Heart left ventricle (tissue), 16 donors: ENCODE results near the gene APLP2. TPM values are rescaled to one million over a fixed set of nuclear protein-coding genes. Genes with fewer than 3 reads are reported as not detected.
"Not testable (repeated sequence)": the region's sequence is repeated elsewhere in the genome, so short reads cannot be mapped to it uniquely, and the experiment has no call there.

Experiments used
- ATAC-seq, 4 donors: fragments of 200-7000 bp; cut with Tn5 transposase; one replicate each; pipeline ENCODE4 v1.9.1; 2020 to 2022; ENCODE audit warnings: moderate library complexity in 4 of 4, mild to moderate bottlenecking in 3 of 4, moderate number of reproducible peaks in 1 of 4
- DNase-seq, 5 donors: peaks; one replicate each; pipeline ENCODE4 v3.0.0-alpha.2; 2020
- H3K27ac ChIP-seq, 12 donors: fragments of 200-600 bp; sonication (generic) in 4 of 12; one replicate each; pipeline versions ENCODE4 v1.5.0 to v1.8.0; 2016 to 2022; ENCODE audit warnings: mild to moderate bottlenecking in 2 of 12
- H3K27me3 ChIP-seq, 9 donors: fragments of 200-600 bp; sonication (generic) in 2 of 9; one replicate each; pipeline versions ENCODE4 v1.5.1 to v1.8.0; 2016 to 2022; ENCODE audit warnings: mild to moderate bottlenecking in 3 of 9
- H3K36me3 ChIP-seq, 9 donors: fragments of 200-600 bp; sonication (generic) in 2 of 9; one replicate each; pipeline versions ENCODE4 v1.5.0 to v1.8.0; 2018 to 2022; ENCODE audit warnings: mild to moderate bottlenecking in 2 of 9
- H3K4me1 ChIP-seq, 12 donors: fragments of 200-600 bp; sonication (generic) in 4 of 12; one replicate each; pipeline versions ENCODE4 v1.5.0 to v1.8.0; 2016 to 2022; ENCODE audit warnings: mild to moderate bottlenecking in 3 of 12
- H3K4me3 ChIP-seq, 12 donors: fragments of 200-600 bp; sonication (generic) in 4 of 12; one replicate each; pipeline versions ENCODE4 v1.5.0 to v1.8.0; 2017 to 2022; ENCODE audit warnings: mild to moderate bottlenecking in 9 of 12, moderate library complexity in 4 of 12
- H3K9me3 ChIP-seq, 12 donors: fragments of 200-600 bp; sonication (generic) in 4 of 12; one replicate each; pipeline versions ENCODE4 v1.5.0 to v1.8.0; 2016 to 2022; ENCODE audit warnings: mild to moderate bottlenecking in 1 of 12
- POLR2A ChIP-seq, 2 donors: fragments of 450-650 bp; IDR thresholded peaks; one replicate each; pipeline ENCODE4 v1.6.1; 2017; ENCODE audit warnings: antibody characterized with exemption in 2 of 2, mild to moderate bottlenecking in 2 of 2, moderate library complexity in 2 of 2
- WGBS, 4 donors: extraction: QIAGEN DNeasy Blood & Tissue Kit in 2 of 4; methylation state at CpG; one replicate each; pipeline versions ENCODE4 v1.1.5 to v1.1.7; 2013 to 2018; 5-methylcytosine and 5-hydroxymethylcytosine counted together
- intact Hi-C, 10 donors: fragments of 100-400 bp; cut with DNase I; formaldehyde crosslinking; loops; one replicate each; pipeline versions ENCODE4 v1.11.1 to v1.14.2; 2022
- polyA plus RNA-seq, 2 donors: library from polyadenylated mRNA; stranded (reverse); fragments of 200-250 nt; gene quantifications; one replicate each; pipeline ENCODE4 v1.2.3, GENCODE V29; 2013
- total RNA-seq, 9 donors: library from RNA; depleted of rRNA in 2 of 9; stranded (reverse); fragments of >200 nt in 2 of 9; fragmentation: NEBNext Ultra II Directional in 3 of 9; extraction: Animal tissue kit (Norgen Biotek cat#: 25700) in 3 of 9; gene quantifications; one replicate each; pipeline versions ENCODE4 v1.1.0 to v1.2.4, GENCODE V29; 2016 to 2023
- TF ChIP-seq, protein P1 (sequence below), 12 donors: fragments of 200-600 bp; sonication (generic) in 4 of 12; IDR thresholded peaks; one replicate each; pipeline versions ENCODE4 v1.5.0 to v1.8.0; 2018 to 2022; ENCODE audit warnings: antibody characterized with exemption in 12 of 12, mild to moderate bottlenecking in 5 of 12
- donor health status: ischemic (EF 13 %, LVEDD 7.1; RV severe dilation, severe dysfunction).
- donor health status: healthy with polysubstance abuse.
- donor health status: DM: no; HTN: yes; CAD: no.
- donor health status: DM: no; HTN: no; CAD: no.
- donor health status: ischemic (EF 25% LVEDD 6.9; RV normal size, moderate dysfunction).
- donor health status: ischemic (EF 25% LVEDD 5.7; RV mildly dilated, moderate dysfunction).
- donor health status: healthy.
- donor health status: DM: yes; HTN: yes; CAD: no.
- donor health status: ischemic (EF 35%, LVEDD 5.7; RV mildly dilated, moderate dysfunction).
- donor health status: nonischemic (EF 11% LVEDD 7.7; RV severe dilation, severe dysfunction).
- donor health status: DM: yes; HTN: yes; CAD: no.
- donor health status: PGD.
- donor health status: ischemic (EF 29% LVEDD 5.4; RV normal size, mild dysfunction).
- donor health status: nonischemic (EF 23%, LVEDD 6.1; RV moderate dilation, normal function).

Gene APLP2
- total and polyA plus RNA-seq, 11 donors: 121 to 423 (median 325) TPM

DNA sequence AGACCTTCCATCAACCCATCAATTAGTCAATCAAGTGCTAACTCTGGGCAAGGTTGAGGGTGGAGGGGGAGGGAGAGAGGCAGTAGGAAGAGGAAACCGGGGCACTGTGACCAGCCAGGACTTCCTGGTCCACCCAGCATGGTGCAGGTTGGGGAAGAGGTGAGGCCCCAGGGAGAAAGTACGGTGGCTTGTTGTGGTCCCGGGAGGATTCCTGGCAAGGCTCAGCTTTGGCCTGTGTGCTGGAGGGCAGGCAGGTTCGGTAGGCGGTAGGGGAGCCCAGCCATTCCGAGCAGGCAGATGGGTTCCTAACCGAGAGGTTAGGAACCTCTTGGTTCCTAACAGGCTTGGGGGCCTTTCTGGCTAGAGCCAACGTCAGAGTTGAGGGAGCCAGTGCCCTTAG is 100.7 kb downstream of the APLP2 start:
- 83 to 91% (median 85%) methylated on average over 8 of the region's 8 CpGs for WGBS, 4 donors
- ATAC-seq: no peak
- H3K9me3 ChIP-seq: peaks cover 0 to 9% (median 0%) of the 10 kb centered on the region in 12 donors

DNA sequence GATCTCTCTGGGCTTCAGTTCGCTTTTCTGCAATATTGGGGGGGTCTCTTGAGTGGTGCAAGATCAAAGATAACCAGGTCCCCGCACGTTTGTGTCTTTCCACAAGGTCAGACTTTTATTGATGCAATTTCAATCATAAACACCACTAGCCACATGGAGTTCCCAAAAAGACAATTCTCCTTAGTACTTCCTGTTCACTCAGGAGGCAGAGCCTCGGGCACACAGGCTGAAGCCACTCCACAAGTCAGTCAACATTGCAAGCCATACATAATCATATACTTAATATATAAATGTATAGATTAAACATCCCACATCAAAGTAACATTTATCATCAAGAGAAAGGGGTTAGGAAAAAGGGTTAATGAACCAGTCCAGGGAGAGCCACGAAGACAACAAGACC is 101.8 kb downstream of the APLP2 start:
- Histone ChIP-seq H3K36me3 (no peaks in the 10 kb centered on the region), H3K9me3 (peaks cover 0 to 13% (median 0%) of the 10 kb centered on the region in 12 donors), H3K4me3 (no peak overlapping the region), H3K4me1 (peaks cover 0 to 3% (median 0%) of the 10 kb centered on the region in 12 donors), H3K27me3 (no peaks in the 10 kb centered on the region), H3K27ac (no peak overlapping the region)
- ATAC-seq (no peak), DNase-seq (no peak)
- intact Hi-C loops: no loop called here
- 54 to 65% (median 60%) methylated on average over 5 of the region's 5 CpGs for WGBS, 4 donors
- TF ChIP-seq POLR2A (IDR thresholded peaks at IDR 0.05): no peak
- TF ChIP-seq, protein P1, sequence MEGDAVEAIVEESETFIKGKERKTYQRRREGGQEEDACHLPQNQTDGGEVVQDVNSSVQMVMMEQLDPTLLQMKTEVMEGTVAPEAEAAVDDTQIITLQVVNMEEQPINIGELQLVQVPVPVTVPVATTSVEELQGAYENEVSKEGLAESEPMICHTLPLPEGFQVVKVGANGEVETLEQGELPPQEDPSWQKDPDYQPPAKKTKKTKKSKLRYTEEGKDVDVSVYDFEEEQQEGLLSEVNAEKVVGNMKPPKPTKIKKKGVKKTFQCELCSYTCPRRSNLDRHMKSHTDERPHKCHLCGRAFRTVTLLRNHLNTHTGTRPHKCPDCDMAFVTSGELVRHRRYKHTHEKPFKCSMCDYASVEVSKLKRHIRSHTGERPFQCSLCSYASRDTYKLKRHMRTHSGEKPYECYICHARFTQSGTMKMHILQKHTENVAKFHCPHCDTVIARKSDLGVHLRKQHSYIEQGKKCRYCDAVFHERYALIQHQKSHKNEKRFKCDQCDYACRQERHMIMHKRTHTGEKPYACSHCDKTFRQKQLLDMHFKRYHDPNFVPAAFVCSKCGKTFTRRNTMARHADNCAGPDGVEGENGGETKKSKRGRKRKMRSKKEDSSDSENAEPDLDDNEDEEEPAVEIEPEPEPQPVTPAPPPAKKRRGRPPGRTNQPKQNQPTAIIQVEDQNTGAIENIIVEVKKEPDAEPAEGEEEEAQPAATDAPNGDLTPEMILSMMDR (IDR thresholded peaks at IDR 0.05): no peak

More for the DNA sequence above, 100.7 kb downstream of the APLP2 start:
- H3K4me3 ChIP-seq: no peak overlapping the region
- no peak for DNase-seq
- no peaks in the 10 kb centered on the region for H3K36me3 ChIP-seq
- H3K27ac ChIP-seq: no peak overlapping the region
- intact Hi-C loops: no loop called here
- TF ChIP-seq, protein P1 (IDR thresholded peaks at IDR 0.05): no peak
- no peak for TF ChIP-seq POLR2A (IDR thresholded peaks at IDR 0.05)
- no peaks in the 10 kb centered on the region for H3K27me3 ChIP-seq
- H3K4me1 ChIP-seq: peaks cover 0 to 13% (median 0%) of the 10 kb centered on the region in 12 donors

DNA sequence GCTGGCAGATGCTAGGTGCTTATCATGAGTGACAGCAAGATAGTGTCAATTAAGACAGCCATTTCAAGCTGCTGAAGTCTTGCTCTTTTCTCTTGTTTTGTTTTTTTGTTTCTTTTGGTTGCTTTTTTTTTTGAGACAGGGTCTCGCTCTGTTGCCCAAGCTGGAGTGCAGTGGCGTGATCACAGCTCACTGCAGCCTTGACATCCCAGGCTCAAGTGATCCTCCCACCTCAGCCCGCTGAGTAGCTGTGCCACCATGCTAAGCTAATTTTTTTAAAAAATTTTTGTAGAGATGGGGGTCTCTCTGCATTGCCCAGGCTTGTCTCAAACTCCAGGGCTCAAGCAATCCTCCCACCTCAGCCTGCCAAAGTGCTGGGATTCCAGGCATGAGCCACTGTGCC is 102.3 kb downstream of the APLP2 start:
- intact Hi-C loops, H3K36me3 ChIP-seq, H3K4me1 ChIP-seq, H3K27ac ChIP-seq, DNase-seq, H3K4me3 ChIP-seq, ATAC-seq, H3K27me3 ChIP-seq: not testable (repeated sequence)
- H3K9me3 ChIP-seq: peaks cover 0 to 13% (median 0%) of the 10 kb centered on the region in 12 donors
- WGBS, 4 donors: 78 to 91% (median 87%) methylated on average over 3 of the region's 3 CpGs

DNA sequence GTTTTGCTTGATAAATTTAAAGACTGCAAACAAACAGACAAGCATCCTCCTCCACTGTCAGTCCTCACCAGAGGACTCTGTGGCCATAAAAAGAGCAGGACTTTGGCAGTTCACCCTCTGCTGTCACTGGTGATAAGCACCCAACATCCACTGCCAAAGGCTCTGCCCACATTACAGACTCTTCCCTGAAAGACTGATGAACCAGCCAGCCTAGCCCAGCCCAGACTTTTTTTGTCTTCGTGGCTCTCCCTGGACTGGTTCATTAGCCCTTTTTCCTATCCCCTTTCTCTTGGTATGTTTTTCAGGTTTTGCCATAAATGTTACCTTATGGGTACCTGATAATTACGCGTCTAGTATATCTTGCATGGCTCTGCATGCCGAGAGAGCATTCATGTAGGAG is 104.9 kb downstream of the APLP2 start:
- WGBS, 4 donors: 95 to 98% (median 98%) methylated on average over 4 of the region's 4 CpGs
- ATAC-seq (no peak), DNase-seq (no peak)

More for the DNA sequence above, 104.9 kb downstream of the APLP2 start:
- peaks cover 0 to 13% (median 0%) of the 10 kb centered on the region in 12 donors for H3K9me3 ChIP-seq
- TF ChIP-seq POLR2A (IDR thresholded peaks at IDR 0.05): no peak
- TF ChIP-seq, protein P1 (IDR thresholded peaks at IDR 0.05): no peak
- H3K4me1 ChIP-seq: peaks cover 0 to 22% (median 16%) of the 10 kb centered on the region in 12 donors
- no peaks in the 10 kb centered on the region for H3K27me3 ChIP-seq
- no peaks in the 10 kb centered on the region for H3K36me3 ChIP-seq
- no peak overlapping the region for H3K4me3 ChIP-seq
- intact Hi-C loops: no loop called here
- H3K27ac ChIP-seq: no peak overlapping the region
